Measurements from ENCODE around the gene AMFR.
A peak's percentile ranks its signal among the peaks of the same experiment; 100 is the strongest.

Gene AMFR

GRCh38 chr16:56330476-56330875 lies 94.9 kb downstream of the AMFR start:
- DNase-seq (ENCODE audit: low read depth): no peak

GRCh38 chr16:56329887-56330286 lies 95.5 kb downstream of the AMFR start:
- no peak for DNase-seq (ENCODE audit: low read depth)

- DNase-seq (ENCODE audit: low read depth): no peak
Measured at GRCh38 chr16:56328276-56329022, 96.9 kb downstream of the AMFR start.

GRCh38 chr16:56327929-56328258 lies 97.5 kb downstream of the AMFR start:
- no peak for DNase-seq (ENCODE audit: low read depth)

- no peak for DNase-seq (ENCODE audit: low read depth)
Measured at GRCh38 chr16:56327071-56327928, 98.0 kb downstream of the AMFR start.

- no peak for DNase-seq (ENCODE audit: low read depth)
Measured at GRCh38 chr16:56325956-56326355, 99.4 kb downstream of the AMFR start.

GRCh38 chr16:56324406-56324805 lies 100.9 kb downstream of the AMFR start:
- no peak for DNase-seq (ENCODE audit: low read depth)

- no peak for DNase-seq (ENCODE audit: low read depth)
Measured at GRCh38 chr16:56321571-56321970, 103.8 kb downstream of the AMFR start.

- DNase-seq (ENCODE audit: low read depth): no peak
Measured at GRCh38 chr16:56320811-56321558, 104.4 kb downstream of the AMFR start.

- DNase-seq (ENCODE audit: low read depth): no peak
Measured at GRCh38 chr16:56320056-56320455, 105.3 kb downstream of the AMFR start.

GRCh38 chr16:56319376-56319775 lies 106.0 kb downstream of the AMFR start:
- DNase-seq (ENCODE audit: low read depth): no peak

- no peak for DNase-seq (ENCODE audit: low read depth)
Measured at GRCh38 chr16:56318827-56319140, 106.6 kb downstream of the AMFR start.

- peak; percentile 49 for DNase-seq (ENCODE audit: low read depth)
Measured at GRCh38 chr16:56317998-56318826, 107.1 kb downstream of the AMFR start.

GRCh38 chr16:56316545-56316944 lies 108.8 kb downstream of the AMFR start:
- DNase-seq (ENCODE audit: low read depth): no peak

- DNase-seq (ENCODE audit: low read depth): no peak
Measured at GRCh38 chr16:56315955-56316354, 109.4 kb downstream of the AMFR start.

- DNase-seq (ENCODE audit: low read depth): no peak
Measured at GRCh38 chr16:56314244-56314850, 111.0 kb downstream of the AMFR start.

- no peak for DNase-seq (ENCODE audit: low read depth)
Measured at GRCh38 chr16:56312556-56312955, 112.8 kb downstream of the AMFR start.

GRCh38 chr16:56312028-56312300 lies 113.4 kb downstream of the AMFR start:
- DNase-seq (ENCODE audit: low read depth): no peak

All from CMK (cell line).